ENCODE measurements around the gene PAIP2B. TPM values are rescaled to one million over a fixed set of nuclear protein-coding genes. Genes with fewer than 3 reads are reported as not detected.

PAIP2B gene, protein sequence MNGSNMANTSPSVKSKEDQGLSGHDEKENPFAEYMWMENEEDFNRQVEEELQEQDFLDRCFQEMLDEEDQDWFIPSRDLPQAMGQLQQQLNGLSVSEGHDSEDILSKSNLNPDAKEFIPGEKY
- 20.4 TPM for total RNA-seq

DNA sequence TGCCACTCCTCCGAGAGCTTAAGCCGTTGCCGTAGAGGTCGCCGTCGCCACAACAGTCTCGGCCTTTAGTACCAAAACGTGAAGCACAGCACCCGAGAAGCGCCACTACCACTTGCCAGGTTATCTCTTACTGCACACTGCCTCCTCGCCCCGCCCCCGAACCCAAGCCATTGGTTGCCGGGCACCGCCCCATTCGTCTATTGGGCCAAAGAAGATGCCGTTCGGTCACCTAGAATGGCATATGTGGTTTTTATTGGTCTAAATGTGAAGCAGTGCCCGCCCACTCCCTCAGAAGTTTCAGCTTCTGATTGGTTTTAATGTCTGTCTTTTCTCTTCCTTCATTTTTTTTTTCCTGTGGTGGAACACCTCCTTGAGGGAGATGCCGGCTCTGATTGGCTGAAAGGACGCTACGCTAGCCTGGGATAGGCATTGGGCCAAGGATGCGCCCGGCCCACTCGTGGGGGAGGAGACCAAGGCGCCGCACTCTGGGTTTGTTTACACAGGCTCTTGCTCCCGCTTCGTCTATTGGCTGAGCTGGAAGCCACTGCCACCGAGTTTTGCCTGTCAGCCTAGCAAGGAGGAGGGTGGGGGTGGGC, at the start of gene PAIP2B:
PAIP2B (minus strand) TSS at position 139 of the 596 bp plus-strand sequence. CDS start 24,514 bp downstream, outside the sequence.

Other genes starting within 250 kb of the PAIP2B start
- gene ANKRD53, start 248.5 kb downstream of the PAIP2B start, total RNA-seq = 9.1 TPM
- gene TEX261, start 232.2 kb downstream of the PAIP2B start, total RNA-seq = 94.7 TPM
- gene NAGK, start 158.5 kb downstream of the PAIP2B start, total RNA-seq = 65.3 TPM
- 28.5 TPM for gene MCEE, start 96.9 kb downstream of the PAIP2B start, total RNA-seq
- 25.7 TPM for gene MPHOSPH10, start 96.5 kb downstream of the PAIP2B start, total RNA-seq
- 447 TPM for gene ZNF638, start 104.7 kb upstream of the PAIP2B start, total RNA-seq
- gene DYSF, start 226.5 kb upstream of the PAIP2B start, total RNA-seq = 16.5 TPM